Caco-2 (cell line): ENCODE measurements around the gene PPP2R3B. TPM values are rescaled to one million over a fixed set of nuclear protein-coding genes. Genes with fewer than 3 reads are reported as not detected.
"Not testable (repeated sequence)": the region's sequence is repeated elsewhere in the genome, so short reads cannot be mapped to it uniquely, and the experiment has no call there.

Experiments
- BruUV-seq: library from RNA; stranded (reverse); fragments of 400-500 nt; replicated peaks from 2 replicates; lab custom pipeline; 2021; lab: Mats Ljungman, UMichigan
- CTCF ChIA-PET: fragments of 300-600 bp; sonication (Branson Sonifier 250); formaldehyde crosslinking; loops from one replicate; lab custom pipeline; 2022; ENCODE audit warnings: antibody characterized with exemption; lab: Charles Lee
- POLR2A ChIA-PET: fragments of 300-600 bp; sonication (Branson Sonifier 250); formaldehyde crosslinking; loops from one replicate; lab custom pipeline; 2022; ENCODE audit warnings: antibody characterized with exemption; lab: Charles Lee
- DNase-seq, 2 experiments: peaks; one replicate each; pipeline versions ENCODE4 v3.0.0 to v3.0.0-alpha.2; 2020 to 2022
- H3K27me3 ChIP-seq: replicated peaks from 2 replicates; pipeline ENCODE4 v1.6.0; 2011; ENCODE audit warnings: low read length; ENCODE audit not compliant: control insufficient read depth, insufficient read depth
- H3K36me3 ChIP-seq: 2 replicates; pipeline ENCODE4 v1.5.1; 2011; ENCODE audit warnings: low read length; ENCODE audit not compliant: control insufficient read depth, insufficient read depth
- H3K4me1 ChIP-seq: fragments of 250-450 bp; sonication (Bioruptor Pico); 2 replicates; pipeline ENCODE4 v1.5.1; 2020; ENCODE audit warnings: mild to moderate bottlenecking
- H3K4me3 ChIP-seq: 2 replicates; pipeline ENCODE4 v1.5.1; 2011; ENCODE audit warnings: low read depth, mild to moderate bottlenecking, control low read depth, low read length
- H3K9me3 ChIP-seq: fragments of 250-450 bp; sonication (Bioruptor Pico); 2 replicates; pipeline ENCODE4 v1.5.1; 2020; ENCODE audit warnings: mild to moderate bottlenecking, moderate library complexity
- H3K27ac Mint-ChIP-seq: one replicate; pipeline ENCODE4 v1.8.0; 2022; ENCODE audit warnings: mixed read lengths; ENCODE audit not compliant: unreplicated experiment
- H3K27me3 Mint-ChIP-seq: one replicate; pipeline ENCODE4 v1.8.0; 2022; ENCODE audit warnings: mixed read lengths; ENCODE audit not compliant: insufficient read depth, unreplicated experiment
- H3K36me3 Mint-ChIP-seq: one replicate; pipeline ENCODE4 v1.8.0; 2022; ENCODE audit warnings: mild to moderate bottlenecking, mixed read lengths; ENCODE audit not compliant: insufficient read depth, unreplicated experiment
- H3K4me1 Mint-ChIP-seq: one replicate; pipeline ENCODE4 v1.8.0; 2022; ENCODE audit warnings: low read depth, mixed read lengths; ENCODE audit not compliant: unreplicated experiment
- H3K4me3 Mint-ChIP-seq: one replicate; pipeline ENCODE4 v1.8.0; 2022; ENCODE audit warnings: mild to moderate bottlenecking, moderate library complexity, mixed read lengths; ENCODE audit not compliant: unreplicated experiment
- H3K9me3 Mint-ChIP-seq: one replicate; pipeline ENCODE4 v1.8.0; 2022; ENCODE audit warnings: mixed read lengths; ENCODE audit not compliant: unreplicated experiment
- CTCF ChIP-seq, 2 experiments: fragments of 200-600 bp in 1 of 2; IDR thresholded peaks; 1 replicate in 1 of 2; 2 replicates in 1 of 2; pipeline versions ENCODE4 v1.5.1 to v1.8.0; 2011 to 2022; ENCODE audit warnings: antibody characterized with exemption in 1 of 2, control low read depth in 1 of 2, inconsistent platforms in 1 of 2, low read depth in 1 of 2, low read length in 1 of 2, mild to moderate bottlenecking in 1 of 2, moderate library complexity in 1 of 2; ENCODE audit not compliant: insufficient read depth in 1 of 2, severe bottlenecking in 1 of 2, unreplicated experiment in 1 of 2
- intact Hi-C: fragments of 100-400 bp; cut with micrococcal nuclease; formaldehyde crosslinking; loops from one replicate; pipeline ENCODE4 v1.10.0; 2022; ENCODE audit not compliant: unreplicated experiment
- total RNA-seq: library from RNA; stranded (reverse); gene quantifications from 2 replicates; pipeline ENCODE4 v1.2.3, GENCODE V29; 2022

Gene PPP2R3B
- total RNA-seq, 1 experiment from 2014 or later: 71.3 TPM

GRCh38 chrX:327660-328126 is 59.0 kb downstream of the PPP2R3B start:
- Histone ChIP-seq H3K36me3 (no peaks in the 10 kb centered on the region), H3K9me3 (peaks cover 10% of the 10 kb centered on the region; the same call in 1 of the 2 replicates), H3K4me1 (no peaks in the 10 kb centered on the region), H3K27me3 (no peaks in the 10 kb centered on the region), H3K4me3 (no peak overlapping the region)
- TF ChIP-seq CTCF (IDR thresholded peaks at IDR 0.05; ENCODE audit: insufficient read depth in 1 of 2, low read depth in 1 of 2, low read length in 1 of 2, severe bottlenecking in 1 of 2, unreplicated experiment in 1 of 2): no peak
- peaks cover 53% of the 10 kb centered on the region for H3K36me3 Mint-ChIP-seq
- H3K4me3 Mint-ChIP-seq: no peak overlapping the region
- H3K9me3 Mint-ChIP-seq: no peaks in the 10 kb centered on the region
- no peak for DNase-seq
- no peak overlapping the region for H3K27ac Mint-ChIP-seq
- CTCF ChIA-PET: no interaction called here
- BruUV-seq: no TSS peak
- no peaks in the 10 kb centered on the region for H3K27me3 Mint-ChIP-seq
- H3K4me1 Mint-ChIP-seq: peaks cover 7% of the 10 kb centered on the region
- POLR2A ChIA-PET: no interaction called here
- intact Hi-C loops: no loop called here

GRCh38 chrX:324664-325063 is 62.0 kb downstream of the PPP2R3B start:
- H3K4me1 ChIP-seq, H3K4me1 Mint-ChIP-seq, POLR2A ChIA-PET, H3K27ac Mint-ChIP-seq, H3K9me3 Mint-ChIP-seq, H3K4me3 Mint-ChIP-seq, H3K36me3 ChIP-seq, H3K9me3 ChIP-seq, intact Hi-C loops, H3K27me3 ChIP-seq, DNase-seq, BruUV-seq, H3K27me3 Mint-ChIP-seq, H3K4me3 ChIP-seq, CTCF ChIA-PET: not testable (repeated sequence)
- H3K36me3 Mint-ChIP-seq: peaks cover 29% of the 10 kb centered on the region

GRCh38 chrX:323721-324628 is 62.7 kb downstream of the PPP2R3B start:
- peak; percentile 16 to 59 for TF ChIP-seq CTCF (IDR thresholded peaks at IDR 0.05; ENCODE audit: insufficient read depth in 1 of 2, low read depth in 1 of 2, low read length in 1 of 2, severe bottlenecking in 1 of 2, unreplicated experiment in 1 of 2)
- H3K9me3 Mint-ChIP-seq: no peaks in the 10 kb centered on the region
- H3K4me3 Mint-ChIP-seq: peak overlapping the region; percentile 39
- peaks cover 26% of the 10 kb centered on the region for H3K36me3 Mint-ChIP-seq
- no peaks in the 10 kb centered on the region for H3K27me3 ChIP-seq
- H3K9me3 ChIP-seq: no peaks in the 10 kb centered on the region
- peaks cover 7% of the 10 kb centered on the region for H3K4me1 Mint-ChIP-seq
- H3K4me1 ChIP-seq: no peaks in the 10 kb centered on the region
- peak overlapping the region; percentile 14 for H3K27ac Mint-ChIP-seq
- no peaks in the 10 kb centered on the region for H3K36me3 ChIP-seq
- intact Hi-C loops: no loop called here
- no peak overlapping the region for H3K4me3 ChIP-seq
- ChIA-PET CTCF (no interaction called here), POLR2A (no interaction called here)
- DNase-seq: peak; percentile 67 to 81
- no TSS peak for BruUV-seq
- no peaks in the 10 kb centered on the region for H3K27me3 Mint-ChIP-seq
